Right renal pelvis (tissue), 4 donors: Measurements from ENCODE around the gene HAGHL. TPM values are rescaled to one million over a fixed set of nuclear protein-coding genes. Genes with fewer than 3 reads are reported as not detected.
A peak's percentile ranks its signal among the peaks of the same experiment; 100 is the strongest.
"Not testable (repeated sequence)": the region's sequence is repeated elsewhere in the genome, so short reads cannot be mapped to it uniquely, and the experiment has no call there.

Experiments used
- DNase-seq, 4 donors: peaks; one replicate each; pipeline ENCODE4 v3.0.0-alpha.2; 2013; ENCODE audit warnings: low read depth in 4 of 4, low spot score in 3 of 4, missing footprints in 1 of 4
- polyA plus RNA-seq, 4 donors: library from polyadenylated mRNA; unstranded; fragments of 120-200 nt; gene quantifications; one replicate each; pipeline ENCODE4 v1.2.1, GENCODE V29; 2013; ENCODE audit not compliant: insufficient read length in 4 of 4

The HAGHL gene
- polyA plus RNA-seq, 4 donors, result 3.1 to 7.3 (median 3.2) TPM

DNA sequence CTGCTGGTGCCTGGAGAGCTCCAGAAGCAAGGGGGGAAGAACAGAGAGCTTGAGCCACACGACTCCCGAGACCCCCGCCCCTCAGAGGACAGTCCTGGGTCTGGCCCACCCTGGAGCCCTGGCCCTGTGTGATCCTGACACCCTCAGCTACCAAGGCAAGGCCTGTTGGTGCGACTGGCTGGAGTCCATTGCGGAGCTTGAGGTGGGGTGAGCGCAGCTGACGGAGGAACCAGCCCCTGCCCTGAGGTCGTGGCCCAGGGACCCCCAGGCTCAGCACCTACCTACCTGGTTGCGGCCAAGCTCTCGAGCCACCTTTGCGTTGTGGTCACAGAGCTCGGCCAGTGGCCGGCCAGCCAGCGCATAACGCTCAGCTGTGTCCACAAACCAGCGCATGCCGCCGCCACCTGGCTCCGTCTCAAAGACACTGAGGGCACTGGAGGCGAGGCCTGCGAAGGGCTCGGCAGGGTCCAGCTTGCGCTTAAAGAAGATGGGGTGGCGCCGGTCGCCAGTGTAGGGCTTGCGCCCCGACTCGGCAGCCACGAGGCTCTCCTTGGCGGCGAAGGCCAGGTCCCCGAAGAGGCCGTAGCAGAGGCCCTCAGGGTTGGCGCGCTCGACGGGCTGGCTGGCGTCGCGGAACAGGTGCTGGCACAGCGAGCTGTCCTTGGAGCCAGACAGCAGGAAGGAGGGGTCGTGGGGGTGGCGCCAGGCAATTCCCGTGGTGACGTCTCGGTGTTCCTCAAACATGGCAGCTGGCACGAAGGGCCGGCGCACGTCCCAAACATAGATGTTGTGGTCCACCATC is 40.2 kb upstream of the HAGHL start:
- no peak for DNase-seq

DNA sequence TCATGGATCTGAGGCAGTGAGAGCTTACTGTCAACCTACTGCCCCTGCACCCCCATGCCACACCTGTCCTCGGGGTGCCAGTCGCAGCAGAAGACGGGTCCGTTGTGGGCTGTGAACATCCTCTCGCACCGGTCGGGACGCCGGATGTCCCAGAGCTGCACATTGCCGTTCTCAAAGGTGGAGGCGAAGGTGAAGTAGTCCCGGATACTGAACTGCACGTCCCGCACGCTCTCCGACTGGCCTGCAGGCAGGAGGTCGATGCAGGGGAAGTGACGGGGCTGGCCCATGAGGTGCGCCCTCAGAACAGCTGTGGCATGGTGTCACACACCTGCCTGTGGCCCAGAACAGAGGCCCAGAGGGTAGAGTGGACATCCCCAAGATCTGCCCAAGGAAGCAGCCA is 39.4 kb upstream of the HAGHL start:
- no peak for DNase-seq

GRCh38 chr16:689175-689897 is 37.6 kb upstream of the HAGHL start:
- no peak for DNase-seq

- not testable (repeated sequence) for DNase-seq
Observed at GRCh38 chr16:691242-691641, 35.7 kb upstream of the HAGHL start.

- DNase-seq, result no peak
Observed at GRCh38 chr16:692356-693108, 34.4 kb upstream of the HAGHL start.

- DNase-seq, result no peak
Observed at GRCh38 chr16:693364-693763, 33.5 kb upstream of the HAGHL start.

- DNase-seq, result no peak
Observed at GRCh38 chr16:693766-694165, 33.1 kb upstream of the HAGHL start.

DNA sequence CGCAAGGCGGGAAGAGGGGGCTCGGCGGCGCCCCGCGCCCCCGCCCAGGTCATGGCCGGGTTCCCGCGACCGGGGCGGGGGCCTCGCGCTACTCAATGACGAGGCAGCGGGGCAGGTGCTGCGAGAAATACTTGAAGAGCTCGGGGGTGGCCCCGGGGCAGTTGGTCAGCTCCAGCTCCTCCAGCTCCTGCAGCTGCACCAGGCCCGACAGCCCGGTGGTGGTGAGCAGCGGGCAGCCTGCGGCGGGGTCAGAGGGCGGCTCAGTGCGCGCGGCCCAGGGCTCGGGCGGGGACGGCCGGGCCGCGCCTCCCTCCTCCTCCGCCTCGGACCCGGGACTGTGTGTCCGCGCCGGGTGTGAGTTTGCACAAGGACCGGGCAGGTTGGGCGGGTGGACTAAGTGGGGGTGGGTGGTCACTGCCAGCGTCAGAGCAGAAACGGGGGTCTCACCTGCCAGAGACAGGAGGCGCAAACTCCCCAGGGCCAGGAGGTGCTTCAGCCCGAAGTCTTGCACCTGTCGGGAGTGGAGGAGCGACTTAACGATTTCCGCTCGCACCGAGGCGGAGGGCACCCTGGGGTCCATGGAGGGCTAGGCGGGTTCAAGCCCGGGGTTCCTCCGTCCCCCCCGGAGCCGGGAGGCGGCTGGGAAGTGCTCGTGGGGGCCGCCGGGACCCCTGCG is 32.6 kb upstream of the HAGHL start:
- no peak for DNase-seq

- DNase-seq, result no peak
Observed at GRCh38 chr16:694863-695354, 32.0 kb upstream of the HAGHL start.

- no peak for DNase-seq
Observed at GRCh38 chr16:695355-696089, 31.4 kb upstream of the HAGHL start.

DNA sequence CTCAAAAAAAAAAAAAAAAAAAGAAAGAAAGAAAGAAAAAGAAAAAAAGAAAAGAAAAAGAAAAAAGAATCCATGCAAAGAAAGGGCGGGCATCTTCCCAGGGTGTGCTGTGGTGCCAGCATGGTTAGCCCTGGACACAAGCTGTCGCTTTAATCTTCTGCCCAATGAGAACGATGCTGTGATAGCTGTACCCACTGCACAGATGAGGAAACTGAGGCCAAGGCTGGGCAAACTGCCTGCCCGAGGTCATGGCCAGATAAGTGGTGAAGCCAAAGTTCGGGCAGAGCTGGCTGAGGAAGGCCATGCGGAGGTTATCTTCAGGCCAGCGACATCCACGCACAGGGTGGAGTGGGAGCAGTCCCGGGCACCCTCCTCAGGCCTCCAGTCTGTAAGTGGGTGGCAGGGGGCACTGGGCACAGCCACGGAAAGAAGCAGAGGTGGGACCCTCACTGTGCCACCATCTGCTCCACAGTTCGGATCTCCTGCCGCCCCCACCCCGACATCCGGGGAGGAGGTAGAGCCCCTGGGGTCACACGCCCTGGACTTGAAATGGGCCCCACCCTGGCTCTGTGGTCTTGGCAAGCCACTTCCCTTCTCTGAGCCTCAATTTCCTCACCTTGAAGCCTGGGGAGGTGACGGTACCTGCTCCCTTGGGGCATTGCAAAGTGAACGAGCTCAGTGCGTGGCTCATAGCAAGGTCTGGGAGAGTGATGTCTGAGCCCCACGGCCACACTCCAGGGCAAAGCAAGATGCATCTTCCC is 27.8 kb upstream of the HAGHL start:
- no peak for DNase-seq

GRCh38 chr16:700684-701584 is 26.0 kb upstream of the HAGHL start:
- DNase-seq, result peak in 1 of 4 donors; percentile 44

DNA sequence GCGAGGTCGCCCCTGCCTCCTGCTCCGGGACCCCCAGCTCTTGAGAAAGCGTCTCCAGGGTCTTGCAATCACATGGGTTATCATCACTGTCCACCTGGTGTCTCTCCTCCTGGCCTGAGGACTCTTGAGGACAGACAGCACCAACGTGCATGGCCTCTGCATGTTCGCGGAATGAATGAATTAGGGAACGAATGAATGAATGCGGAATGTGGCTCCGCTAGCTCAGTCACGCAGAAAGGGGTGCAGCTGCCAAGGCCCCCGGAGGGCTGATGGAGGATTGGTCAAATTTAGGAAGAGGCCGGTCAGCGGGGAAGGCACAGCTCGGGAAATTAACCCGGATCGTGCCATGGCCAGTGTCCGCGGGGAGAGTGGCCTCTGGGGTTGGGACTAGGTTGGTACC is 24.6 kb upstream of the HAGHL start:
- no peak for DNase-seq

DNA sequence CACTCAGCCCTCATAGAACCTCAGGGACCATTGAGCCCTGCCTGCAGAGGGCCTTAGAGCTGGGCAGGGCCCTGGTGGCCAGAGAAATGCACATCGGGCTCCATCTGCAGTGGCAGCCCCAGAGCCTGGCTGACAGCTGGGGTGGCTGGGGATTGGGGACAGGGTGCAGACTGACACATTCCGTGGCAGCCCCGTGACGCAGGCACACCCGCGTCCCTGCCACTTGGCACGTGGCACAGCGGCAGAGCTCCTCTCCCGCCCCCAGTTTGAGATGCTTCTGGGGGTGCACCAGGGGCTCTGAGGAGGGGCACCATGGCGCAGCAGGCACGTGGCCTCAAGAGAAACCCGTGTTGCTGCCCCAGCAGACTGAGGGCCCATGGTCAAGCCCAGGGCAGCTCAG is 23.5 kb upstream of the HAGHL start:
- no peak for DNase-seq

DNA sequence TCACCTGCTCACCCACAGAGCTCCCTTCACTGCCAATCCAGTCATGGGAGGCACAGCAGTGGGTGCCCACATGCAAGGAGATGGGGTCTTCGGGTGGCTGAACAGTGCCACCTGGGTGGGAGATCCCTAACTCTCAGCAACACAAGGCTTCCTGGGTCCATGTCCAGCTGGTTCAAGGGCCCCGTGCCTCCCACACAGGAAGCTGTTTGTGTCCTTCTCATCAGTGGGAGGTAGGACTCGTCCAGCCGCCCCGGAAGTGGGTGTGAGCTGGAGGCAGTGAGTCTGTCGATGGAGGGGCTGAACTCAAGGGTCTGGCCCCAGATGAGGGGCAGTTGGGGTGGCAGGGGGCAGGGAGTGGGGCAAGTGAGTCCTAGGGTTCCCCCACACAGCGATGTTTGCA is 22.9 kb upstream of the HAGHL start:
- no peak for DNase-seq

DNA sequence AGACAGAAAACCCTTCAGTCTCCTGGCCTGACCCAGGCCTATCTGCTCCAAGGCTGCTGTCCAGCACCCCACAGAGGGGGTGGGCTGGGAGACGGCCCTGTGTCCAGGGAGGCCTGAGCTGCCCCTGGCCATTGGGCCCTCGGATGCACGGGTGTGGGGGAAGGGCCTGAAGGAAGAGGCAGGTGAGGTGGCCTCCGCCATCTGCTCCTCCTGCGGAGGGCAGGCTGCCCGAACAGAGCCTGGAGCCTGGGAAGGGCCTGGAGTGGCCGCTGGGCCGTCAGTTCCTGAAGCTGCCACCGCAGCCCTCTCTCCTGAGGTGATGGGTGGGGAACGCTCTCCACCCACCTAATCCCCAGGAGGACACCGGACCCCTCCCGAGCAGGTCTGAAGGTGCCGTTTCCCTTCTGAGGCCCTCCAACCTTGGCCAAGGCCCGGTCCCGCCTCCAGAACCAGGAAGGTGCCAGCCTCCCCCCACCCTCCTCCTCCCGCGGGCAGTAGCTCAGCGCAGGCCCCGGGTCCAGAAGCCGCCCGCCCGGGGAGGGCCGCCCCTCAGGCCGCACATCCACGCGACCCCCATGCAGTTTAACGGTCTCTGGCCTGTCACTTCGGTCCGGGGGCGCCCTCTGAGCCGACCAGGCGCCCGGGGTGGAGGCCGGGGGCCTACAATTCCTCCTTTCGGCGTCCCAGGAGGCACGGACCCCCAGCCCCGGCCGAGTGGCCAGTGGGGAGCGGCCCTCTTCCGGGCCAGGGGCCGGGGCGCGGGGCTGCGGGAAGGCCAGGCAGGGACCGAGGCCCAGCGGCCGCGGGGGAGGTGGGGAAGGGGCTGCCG is 22.1 kb upstream of the HAGHL start:
- DNase-seq, result no peak

DNA sequence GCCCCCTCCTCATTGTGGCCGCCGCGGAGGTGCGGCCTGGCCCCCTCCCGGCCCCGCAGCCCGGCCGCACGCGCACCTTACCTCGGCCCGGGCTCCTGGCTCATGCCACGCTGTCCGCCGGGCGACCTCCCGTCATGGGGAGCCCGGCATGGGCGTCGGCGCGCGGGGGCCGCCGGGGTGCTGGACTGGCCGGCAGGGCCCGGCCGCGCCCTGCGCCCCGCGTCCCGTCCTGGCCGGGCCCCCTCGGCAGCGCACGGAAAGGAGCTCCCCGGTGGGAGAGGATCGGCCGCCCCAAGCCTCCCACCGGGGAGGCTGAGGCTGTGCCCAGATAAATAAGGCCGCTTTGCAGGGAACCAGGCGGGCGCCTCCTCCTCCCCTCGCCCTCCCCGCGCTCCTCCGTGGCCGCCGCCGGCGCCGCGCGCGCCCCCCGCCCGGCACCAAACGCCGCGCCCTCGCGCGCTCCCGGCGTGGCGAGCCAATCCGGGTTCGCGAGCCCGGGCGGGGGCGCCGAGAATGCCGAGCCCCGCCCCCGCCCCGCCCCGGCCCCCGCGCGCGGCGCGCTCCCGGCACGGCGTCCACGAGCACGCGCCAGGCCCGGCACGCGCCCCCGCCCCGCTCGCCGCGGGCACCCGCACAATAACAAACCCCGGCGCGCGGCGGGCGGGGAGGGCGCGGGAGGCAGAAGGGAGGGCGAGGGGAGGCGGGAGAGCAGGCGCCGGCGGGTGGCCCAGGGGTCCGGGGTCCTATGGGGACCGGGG is 21.3 kb upstream of the HAGHL start, which contains the start of gene FBXL16:
TSS of gene FBXL16 (minus strand) at position 371 of the 758 bp plus-strand sequence. CDS start 8,396 bp downstream, outside the sequence.
- DNase-seq, result no peak
